OCI-LY7 (cell line): ENCODE measurements around the gene CDC42BPB. TPM values are rescaled to one million over a fixed set of nuclear protein-coding genes. Genes with fewer than 3 reads are reported as not detected.
"Not testable (repeated sequence)": the region's sequence is repeated elsewhere in the genome, so short reads cannot be mapped to it uniquely, and the experiment has no call there.

ENCODE experiments used
- BruUV-seq: library from RNA; stranded (reverse); fragments of 400-500 nt; replicated peaks from 2 replicates; lab custom pipeline; 2021; lab: Mats Ljungman, UMichigan
- CTCF ChIA-PET: fragments of 300-600 bp; sonication (Branson Sonifier 250); formaldehyde crosslinking; loops from one replicate; lab custom pipeline; 2022; ENCODE audit warnings: antibody characterized with exemption; ENCODE audit not compliant: unreplicated experiment; lab: Charles Lee
- POLR2A ChIA-PET: fragments of 300-600 bp; sonication (Branson Sonifier 250); formaldehyde crosslinking; loops from one replicate; lab custom pipeline; 2022; ENCODE audit warnings: antibody characterized with exemption; lab: Charles Lee
- DNase-seq: peaks from one replicate; pipeline ENCODE4 v3.0.0-alpha.2; 2015; ENCODE audit warnings: low spot score
- H2AFZ ChIP-seq: fragments of 200-600 bp; sonication (generic), shearing (Covaris generic); 2 replicates; pipeline ENCODE4 v1.6.1; 2014; ENCODE audit warnings: mild to moderate bottlenecking, antibody characterized with exemption, low read length, moderate library complexity
- H3K27ac ChIP-seq: fragments of 200-600 bp; sonication (generic); 2 replicates; pipeline ENCODE4 v1.5.1; 2014; ENCODE audit warnings: mixed run types, low read depth, mild to moderate bottlenecking, moderate library complexity, low read length, inconsistent platforms; ENCODE audit not compliant: poor library complexity, severe bottlenecking
- H3K36me3 ChIP-seq: fragments of 200-600 bp; sonication (generic); 2 replicates; pipeline ENCODE4 v1.6.1; 2014; ENCODE audit warnings: mild to moderate bottlenecking, antibody characterized with exemption, low read length, moderate library complexity, mixed read lengths; ENCODE audit not compliant: insufficient read depth
- H3K4me1 ChIP-seq: fragments of 200-600 bp; sonication (generic); 2 replicates; pipeline ENCODE4 v1.5.1; 2014; ENCODE audit warnings: mild to moderate bottlenecking, low read length; ENCODE audit not compliant: insufficient read depth, poor library complexity, severe bottlenecking
- H3K4me2 ChIP-seq: fragments of 200-600 bp; sonication (generic); 2 replicates; pipeline ENCODE4 v1.6.1; 2014; ENCODE audit warnings: mild to moderate bottlenecking, low read length
- H3K4me3 ChIP-seq: fragments of 200-600 bp; sonication (generic); 2 replicates; pipeline ENCODE4 v1.5.1; 2014; ENCODE audit warnings: mild to moderate bottlenecking, low read depth, low read length; ENCODE audit not compliant: poor library complexity, severe bottlenecking
- H3K79me2 ChIP-seq: fragments of 200-600 bp; sonication (generic); 2 replicates; pipeline ENCODE4 v1.6.1; 2016; ENCODE audit warnings: low read depth, mild to moderate bottlenecking, low read length, moderate library complexity, mixed read lengths; ENCODE audit not compliant: insufficient read depth
- H3K9me2 ChIP-seq: fragments of 200-600 bp; sonication (generic); 2 replicates; pipeline ENCODE4 v1.6.1; 2016; ENCODE audit warnings: mild to moderate bottlenecking, low read length, mixed read lengths; ENCODE audit not compliant: insufficient read depth
- H3K9me3 ChIP-seq: fragments of 200-600 bp; sonication (generic); 2 replicates; pipeline ENCODE4 v1.6.1; 2014; ENCODE audit warnings: mild to moderate bottlenecking, mixed run types, low read length, mixed read lengths
- H4K20me1 ChIP-seq: fragments of 200-600 bp; sonication (generic); 2 replicates; pipeline ENCODE4 v1.6.1; 2014; ENCODE audit warnings: mild to moderate bottlenecking, antibody characterized with exemption, low read length, moderate library complexity, mixed read lengths; ENCODE audit not compliant: insufficient read depth
- EZH2phosphoT487 ChIP-seq: fragments of 200-600 bp; sonication (generic); IDR thresholded peaks from 2 replicates; pipeline ENCODE4 v1.6.1; 2018; ENCODE audit warnings: low read depth, borderline replicate concordance, mild to moderate bottlenecking, mixed run types, antibody characterized with exemption, low read length, moderate library complexity, mixed read lengths
- intact Hi-C: fragments of 100-400 bp; cut with micrococcal nuclease; formaldehyde crosslinking; loops from one replicate; pipeline ENCODE4 v1.10.0; 2022; ENCODE audit not compliant: unreplicated experiment
- total RNA-seq, 2 experiments: library from RNA; depleted of rRNA in 1 of 2; stranded (reverse); fragments of >200 nt in 1 of 2; shearing (Covaris generic) in 1 of 2; gene quantifications; 2 replicates each; pipeline ENCODE4 v1.2.3, GENCODE V29; 2014 to 2022
- TF ChIP-seq, protein P1 (sequence below): fragments of 200-600 bp; sonication (generic); conservative IDR thresholded peaks from 2 replicates; pipeline ENCODE4 v1.5.1; 2014; ENCODE audit warnings: mild to moderate bottlenecking, antibody characterized with exemption, low read length, moderate library complexity, mixed read lengths

Gene CDC42BPB
- total RNA-seq, 2 experiments from 2014 or later, result 0.03 to 0.46 TPM

DNA sequence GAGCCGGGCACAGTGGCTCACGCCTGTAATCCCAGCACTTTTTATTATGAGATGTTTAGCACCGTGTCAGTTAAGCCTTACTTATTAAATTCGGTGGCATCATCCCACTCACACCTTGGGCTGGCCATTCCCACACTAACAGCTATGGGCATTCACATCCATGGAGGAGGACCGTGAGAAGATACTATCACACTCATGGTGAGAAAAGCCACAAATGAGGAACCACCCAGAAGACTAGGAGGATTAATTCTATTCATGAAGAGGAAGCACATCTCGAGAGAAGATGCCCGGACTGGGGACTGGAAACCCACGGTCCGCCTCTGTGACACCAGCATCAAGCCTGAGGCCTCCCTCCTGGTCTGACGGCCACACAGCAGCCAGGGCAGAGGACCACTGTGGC lies 4.9 kb downstream of the CDC42BPB start:
- Histone ChIP-seq H3K36me3 (no peaks in the 10 kb centered on the region), H3K4me1 (no peaks in the 10 kb centered on the region), H3K9me2 (no peaks in the 10 kb centered on the region), H3K27ac (no peak overlapping the region), H2AFZ (no peak overlapping the region), H3K4me3 (no peak overlapping the region), H3K4me2 (no peak overlapping the region), H3K9me3 (no peaks in the 10 kb centered on the region), H4K20me1 (no peaks in the 10 kb centered on the region), H3K79me2 (no peaks in the 10 kb centered on the region)
- ChIA-PET POLR2A (no interaction called here), CTCF (interaction anchor here (0.6 kb wide), 1 partner anchor 53 kb away, joined by 3 read pairs; no protein-coding TSS in a partner anchor)
- DNase-seq, result no peak
- TF ChIP-seq, protein P1, sequence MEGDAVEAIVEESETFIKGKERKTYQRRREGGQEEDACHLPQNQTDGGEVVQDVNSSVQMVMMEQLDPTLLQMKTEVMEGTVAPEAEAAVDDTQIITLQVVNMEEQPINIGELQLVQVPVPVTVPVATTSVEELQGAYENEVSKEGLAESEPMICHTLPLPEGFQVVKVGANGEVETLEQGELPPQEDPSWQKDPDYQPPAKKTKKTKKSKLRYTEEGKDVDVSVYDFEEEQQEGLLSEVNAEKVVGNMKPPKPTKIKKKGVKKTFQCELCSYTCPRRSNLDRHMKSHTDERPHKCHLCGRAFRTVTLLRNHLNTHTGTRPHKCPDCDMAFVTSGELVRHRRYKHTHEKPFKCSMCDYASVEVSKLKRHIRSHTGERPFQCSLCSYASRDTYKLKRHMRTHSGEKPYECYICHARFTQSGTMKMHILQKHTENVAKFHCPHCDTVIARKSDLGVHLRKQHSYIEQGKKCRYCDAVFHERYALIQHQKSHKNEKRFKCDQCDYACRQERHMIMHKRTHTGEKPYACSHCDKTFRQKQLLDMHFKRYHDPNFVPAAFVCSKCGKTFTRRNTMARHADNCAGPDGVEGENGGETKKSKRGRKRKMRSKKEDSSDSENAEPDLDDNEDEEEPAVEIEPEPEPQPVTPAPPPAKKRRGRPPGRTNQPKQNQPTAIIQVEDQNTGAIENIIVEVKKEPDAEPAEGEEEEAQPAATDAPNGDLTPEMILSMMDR, result no peak
- TF ChIP-seq EZH2phosphoT487, result no peak
- intact Hi-C loops, result no loop called here
- no TSS peak for BruUV-seq

DNA sequence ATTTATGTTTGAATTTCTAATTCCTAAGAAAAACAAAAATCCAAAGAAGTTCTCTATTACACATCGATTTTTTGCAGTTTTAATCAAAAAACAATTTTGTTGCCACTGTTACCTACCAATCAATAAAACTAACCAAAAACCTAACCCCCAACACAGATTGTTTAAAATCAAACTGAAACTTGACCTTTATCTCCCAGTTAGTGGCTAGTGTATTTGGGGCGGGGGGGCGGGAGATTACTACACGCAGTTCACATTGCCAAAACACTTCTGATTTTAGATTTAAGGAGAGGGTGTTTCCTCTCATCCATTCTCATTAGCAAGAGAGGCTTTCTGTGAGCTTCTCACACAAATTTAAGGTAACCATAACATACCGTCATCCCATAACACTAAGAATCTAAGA lies 6.4 kb downstream of the CDC42BPB start:
- Histone ChIP-seq H3K4me2 (no peak overlapping the region), H3K27ac (no peak overlapping the region), H2AFZ (no peak overlapping the region), H3K9me3 (no peaks in the 10 kb centered on the region), H3K36me3 (no peaks in the 10 kb centered on the region), H3K79me2 (no peaks in the 10 kb centered on the region), H3K4me1 (no peaks in the 10 kb centered on the region), H3K4me3 (no peak overlapping the region), H4K20me1 (no peaks in the 10 kb centered on the region), H3K9me2 (no peaks in the 10 kb centered on the region)
- ChIA-PET POLR2A (interaction anchor here (0.6 kb wide), 1 partner anchor 239 kb away, joined by 4 read pairs; no protein-coding TSS in a partner anchor), CTCF (no interaction called here)
- no peak for TF ChIP-seq EZH2phosphoT487
- DNase-seq, result no peak
- intact Hi-C loops, result no loop called here
- no TSS peak for BruUV-seq

DNA sequence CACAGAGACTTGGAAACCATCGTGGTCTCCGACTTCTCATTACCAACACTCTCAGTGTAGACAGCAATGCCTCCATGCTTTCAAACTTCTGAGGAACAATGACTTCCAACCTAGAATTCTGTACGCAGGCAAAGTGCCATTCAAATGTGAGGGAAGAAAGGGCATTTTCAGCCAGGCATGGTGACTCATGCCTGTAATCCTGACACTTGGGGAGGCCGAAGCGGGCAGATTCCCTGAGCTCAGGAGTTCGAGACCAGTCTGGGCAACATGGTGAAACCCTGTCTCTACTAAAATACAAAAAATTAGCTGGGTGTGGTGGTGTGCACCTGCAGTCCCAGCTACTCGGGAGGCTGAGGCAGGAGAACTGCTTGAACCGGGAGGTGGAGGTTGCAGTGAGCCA lies 9.9 kb downstream of the CDC42BPB start:
- H3K4me3 ChIP-seq, H3K9me3 ChIP-seq, H3K4me1 ChIP-seq, DNase-seq, H2AFZ ChIP-seq, H3K36me3 ChIP-seq, CTCF ChIA-PET, BruUV-seq, H3K4me2 ChIP-seq, H3K79me2 ChIP-seq, H3K9me2 ChIP-seq, H4K20me1 ChIP-seq, H3K27ac ChIP-seq, intact Hi-C loops, POLR2A ChIA-PET: not testable (repeated sequence)

DNA sequence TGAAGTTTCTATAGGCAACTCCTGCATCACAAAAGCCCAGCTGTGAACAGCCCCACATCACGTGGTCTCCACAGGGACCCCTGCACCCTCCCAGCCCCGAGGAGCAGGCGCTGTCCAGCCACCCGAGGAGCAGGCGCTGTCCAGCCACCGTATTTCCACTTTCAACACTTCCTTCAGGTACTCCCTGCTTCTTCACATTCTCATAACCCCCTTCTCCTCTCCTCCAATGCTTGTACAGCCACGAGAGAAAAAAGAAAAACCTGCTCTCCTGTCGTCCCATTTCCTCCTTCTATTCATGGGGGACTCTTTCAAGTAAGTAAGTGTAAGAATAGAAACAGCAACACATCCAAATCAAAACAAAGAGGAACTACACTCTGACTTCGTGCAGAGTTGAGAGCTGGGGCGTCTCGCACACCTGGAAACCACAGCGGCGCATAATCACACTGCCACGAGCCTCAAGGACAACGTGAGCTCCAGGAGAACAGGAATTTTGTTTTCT lies 11.9 kb downstream of the CDC42BPB start:
- no peaks in the 10 kb centered on the region for H4K20me1 ChIP-seq

More for the DNA sequence above, 11.9 kb downstream of the CDC42BPB start:
- TF ChIP-seq, protein P1, result no peak
- TF ChIP-seq EZH2phosphoT487, result no peak
- no peak overlapping the region for H3K27ac ChIP-seq
- H3K4me1 ChIP-seq, result peaks cover 4% of the 10 kb centered on the region
- no peaks in the 10 kb centered on the region for H3K36me3 ChIP-seq
- H2AFZ ChIP-seq, result no peak overlapping the region
- ChIA-PET POLR2A (no interaction called here), CTCF (no interaction called here)
- no TSS peak for BruUV-seq
- no peaks in the 10 kb centered on the region for H3K9me3 ChIP-seq
- no peaks in the 10 kb centered on the region for H3K9me2 ChIP-seq
- no peak for DNase-seq
- no peak overlapping the region for H3K4me2 ChIP-seq
- no peak overlapping the region for H3K4me3 ChIP-seq
- intact Hi-C loops, result no loop called here
- no peaks in the 10 kb centered on the region for H3K79me2 ChIP-seq
